Measurements from ENCODE around the gene TXNDC12. TPM values are rescaled to one million over a fixed set of nuclear protein-coding genes. Genes with fewer than 3 reads are reported as not detected.

Gene TXNDC12
- total RNA-seq, 1 experiment from 2014 or later, result 80.9 TPM

DNA sequence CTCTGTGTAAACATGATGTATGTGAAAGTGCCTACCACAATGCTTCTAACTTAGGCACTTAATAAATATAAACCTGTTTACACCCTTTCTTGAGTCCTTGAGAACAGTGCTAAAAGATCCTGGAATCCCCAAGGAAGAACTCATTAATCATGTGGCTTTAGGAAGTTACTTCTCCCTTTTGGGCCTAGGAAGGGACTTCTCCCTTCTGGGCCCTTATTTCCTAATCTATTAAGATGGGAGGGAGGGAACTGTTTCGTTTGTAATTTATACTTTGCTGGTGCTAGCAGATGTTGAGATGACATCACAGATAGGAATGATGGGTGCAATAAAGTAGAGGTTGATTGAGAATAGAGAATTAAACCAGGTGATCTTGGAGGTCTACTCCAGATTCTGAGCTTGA, 2.3 kb upstream of the TXNDC12 start (continued):
- TF ChIP-seq GTF2I (CRISPR knock-in tag; conservative IDR thresholded peaks at IDR 0.05) (no peak), JUN (CRISPR knock-in tag; IDR thresholded peaks at IDR 0.05) (no peak)
- TF ChIP-seq, protein P1, sequence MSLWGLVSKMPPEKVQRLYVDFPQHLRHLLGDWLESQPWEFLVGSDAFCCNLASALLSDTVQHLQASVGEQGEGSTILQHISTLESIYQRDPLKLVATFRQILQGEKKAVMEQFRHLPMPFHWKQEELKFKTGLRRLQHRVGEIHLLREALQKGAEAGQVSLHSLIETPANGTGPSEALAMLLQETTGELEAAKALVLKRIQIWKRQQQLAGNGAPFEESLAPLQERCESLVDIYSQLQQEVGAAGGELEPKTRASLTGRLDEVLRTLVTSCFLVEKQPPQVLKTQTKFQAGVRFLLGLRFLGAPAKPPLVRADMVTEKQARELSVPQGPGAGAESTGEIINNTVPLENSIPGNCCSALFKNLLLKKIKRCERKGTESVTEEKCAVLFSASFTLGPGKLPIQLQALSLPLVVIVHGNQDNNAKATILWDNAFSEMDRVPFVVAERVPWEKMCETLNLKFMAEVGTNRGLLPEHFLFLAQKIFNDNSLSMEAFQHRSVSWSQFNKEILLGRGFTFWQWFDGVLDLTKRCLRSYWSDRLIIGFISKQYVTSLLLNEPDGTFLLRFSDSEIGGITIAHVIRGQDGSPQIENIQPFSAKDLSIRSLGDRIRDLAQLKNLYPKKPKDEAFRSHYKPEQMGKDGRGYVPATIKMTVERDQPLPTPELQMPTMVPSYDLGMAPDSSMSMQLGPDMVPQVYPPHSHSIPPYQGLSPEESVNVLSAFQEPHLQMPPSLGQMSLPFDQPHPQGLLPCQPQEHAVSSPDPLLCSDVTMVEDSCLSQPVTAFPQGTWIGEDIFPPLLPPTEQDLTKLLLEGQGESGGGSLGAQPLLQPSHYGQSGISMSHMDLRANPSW (CRISPR knock-in tag; conservative IDR thresholded peaks at IDR 0.05; ENCODE audit: low read depth), result no peak

DNA sequence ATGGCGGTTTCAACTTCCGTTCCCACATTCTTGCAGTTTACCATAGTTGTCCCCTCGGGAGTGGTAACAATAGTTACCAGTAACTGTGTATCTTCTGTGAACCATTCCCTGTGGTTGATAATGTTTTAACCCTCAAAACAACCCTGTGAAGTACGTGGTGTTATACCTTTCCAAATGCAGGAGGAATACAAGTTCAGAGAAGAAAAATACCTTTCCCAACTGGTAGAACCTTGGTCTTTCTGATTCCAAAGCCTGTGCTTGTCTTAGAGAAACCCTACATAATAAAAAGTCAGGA, 1.9 kb upstream of the TXNDC12 start:
- POLR2A ChIA-PET, result interaction anchor here (1.0 to 2.3 kb wide), 2 partner anchors 20 to 347 kb away, joined by 4 to 10 read pairs; partner anchors contain the start of genes ORC1 and PRPF38A
- DNase-seq (ENCODE audit: low spot score), result no peak
- Mint-ChIP-seq H3K27ac (peak overlapping the region; percentile 99), H3K4me1 (peaks cover 33% of the 10 kb centered on the region), H3K27me3 (ENCODE audit: low read depth) (no peaks in the 10 kb centered on the region), H3K9me3 (no peaks in the 10 kb centered on the region), H3K4me3 (peak overlapping the region; percentile 97), H3K36me3 (peaks cover 32% of the 10 kb centered on the region)
- TF ChIP-seq JAZF1 (CRISPR knock-in tag; IDR thresholded peaks at IDR 0.05) (no peak), ZNF317 (CRISPR knock-in tag; IDR thresholded peaks at IDR 0.05; ENCODE audit: borderline replicate concordance, low read depth) (no peak), TCF7 (CRISPR knock-in tag; IDR thresholded peaks at IDR 0.05; ENCODE audit: low read depth) (no peak), KAT7 (CRISPR knock-in tag; IDR thresholded peaks at IDR 0.05; ENCODE audit: borderline replicate concordance) (no peak), TP53 (CRISPR knock-in tag; IDR thresholded peaks at IDR 0.05) (no peak), ATF1 (CRISPR knock-in tag; IDR thresholded peaks at IDR 0.05) (no peak), MXD4 (CRISPR knock-in tag; IDR thresholded peaks at IDR 0.05; ENCODE audit: borderline replicate concordance) (no peak), CREM (CRISPR knock-in tag; IDR thresholded peaks at IDR 0.05) (no peak), FOXJ3 (CRISPR knock-in tag; IDR thresholded peaks at IDR 0.05; ENCODE audit: borderline replicate concordance) (no peak)
- TF ChIP-seq, protein P2, sequence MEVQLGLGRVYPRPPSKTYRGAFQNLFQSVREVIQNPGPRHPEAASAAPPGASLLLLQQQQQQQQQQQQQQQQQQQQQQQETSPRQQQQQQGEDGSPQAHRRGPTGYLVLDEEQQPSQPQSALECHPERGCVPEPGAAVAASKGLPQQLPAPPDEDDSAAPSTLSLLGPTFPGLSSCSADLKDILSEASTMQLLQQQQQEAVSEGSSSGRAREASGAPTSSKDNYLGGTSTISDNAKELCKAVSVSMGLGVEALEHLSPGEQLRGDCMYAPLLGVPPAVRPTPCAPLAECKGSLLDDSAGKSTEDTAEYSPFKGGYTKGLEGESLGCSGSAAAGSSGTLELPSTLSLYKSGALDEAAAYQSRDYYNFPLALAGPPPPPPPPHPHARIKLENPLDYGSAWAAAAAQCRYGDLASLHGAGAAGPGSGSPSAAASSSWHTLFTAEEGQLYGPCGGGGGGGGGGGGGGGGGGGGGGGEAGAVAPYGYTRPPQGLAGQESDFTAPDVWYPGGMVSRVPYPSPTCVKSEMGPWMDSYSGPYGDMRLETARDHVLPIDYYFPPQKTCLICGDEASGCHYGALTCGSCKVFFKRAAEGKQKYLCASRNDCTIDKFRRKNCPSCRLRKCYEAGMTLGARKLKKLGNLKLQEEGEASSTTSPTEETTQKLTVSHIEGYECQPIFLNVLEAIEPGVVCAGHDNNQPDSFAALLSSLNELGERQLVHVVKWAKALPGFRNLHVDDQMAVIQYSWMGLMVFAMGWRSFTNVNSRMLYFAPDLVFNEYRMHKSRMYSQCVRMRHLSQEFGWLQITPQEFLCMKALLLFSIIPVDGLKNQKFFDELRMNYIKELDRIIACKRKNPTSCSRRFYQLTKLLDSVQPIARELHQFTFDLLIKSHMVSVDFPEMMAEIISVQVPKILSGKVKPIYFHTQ (CRISPR knock-in tag; IDR thresholded peaks at IDR 0.05), result no peak
- TF ChIP-seq, protein P3, sequence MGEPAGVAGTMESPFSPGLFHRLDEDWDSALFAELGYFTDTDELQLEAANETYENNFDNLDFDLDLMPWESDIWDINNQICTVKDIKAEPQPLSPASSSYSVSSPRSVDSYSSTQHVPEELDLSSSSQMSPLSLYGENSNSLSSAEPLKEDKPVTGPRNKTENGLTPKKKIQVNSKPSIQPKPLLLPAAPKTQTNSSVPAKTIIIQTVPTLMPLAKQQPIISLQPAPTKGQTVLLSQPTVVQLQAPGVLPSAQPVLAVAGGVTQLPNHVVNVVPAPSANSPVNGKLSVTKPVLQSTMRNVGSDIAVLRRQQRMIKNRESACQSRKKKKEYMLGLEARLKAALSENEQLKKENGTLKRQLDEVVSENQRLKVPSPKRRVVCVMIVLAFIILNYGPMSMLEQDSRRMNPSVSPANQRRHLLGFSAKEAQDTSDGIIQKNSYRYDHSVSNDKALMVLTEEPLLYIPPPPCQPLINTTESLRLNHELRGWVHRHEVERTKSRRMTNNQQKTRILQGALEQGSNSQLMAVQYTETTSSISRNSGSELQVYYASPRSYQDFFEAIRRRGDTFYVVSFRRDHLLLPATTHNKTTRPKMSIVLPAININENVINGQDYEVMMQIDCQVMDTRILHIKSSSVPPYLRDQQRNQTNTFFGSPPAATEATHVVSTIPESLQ (CRISPR knock-in tag; IDR thresholded peaks at IDR 0.05), result no peak
- TF ChIP-seq, protein P4, sequence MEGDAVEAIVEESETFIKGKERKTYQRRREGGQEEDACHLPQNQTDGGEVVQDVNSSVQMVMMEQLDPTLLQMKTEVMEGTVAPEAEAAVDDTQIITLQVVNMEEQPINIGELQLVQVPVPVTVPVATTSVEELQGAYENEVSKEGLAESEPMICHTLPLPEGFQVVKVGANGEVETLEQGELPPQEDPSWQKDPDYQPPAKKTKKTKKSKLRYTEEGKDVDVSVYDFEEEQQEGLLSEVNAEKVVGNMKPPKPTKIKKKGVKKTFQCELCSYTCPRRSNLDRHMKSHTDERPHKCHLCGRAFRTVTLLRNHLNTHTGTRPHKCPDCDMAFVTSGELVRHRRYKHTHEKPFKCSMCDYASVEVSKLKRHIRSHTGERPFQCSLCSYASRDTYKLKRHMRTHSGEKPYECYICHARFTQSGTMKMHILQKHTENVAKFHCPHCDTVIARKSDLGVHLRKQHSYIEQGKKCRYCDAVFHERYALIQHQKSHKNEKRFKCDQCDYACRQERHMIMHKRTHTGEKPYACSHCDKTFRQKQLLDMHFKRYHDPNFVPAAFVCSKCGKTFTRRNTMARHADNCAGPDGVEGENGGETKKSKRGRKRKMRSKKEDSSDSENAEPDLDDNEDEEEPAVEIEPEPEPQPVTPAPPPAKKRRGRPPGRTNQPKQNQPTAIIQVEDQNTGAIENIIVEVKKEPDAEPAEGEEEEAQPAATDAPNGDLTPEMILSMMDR (IDR thresholded peaks at IDR 0.05), result no peak
- TF ChIP-seq, protein P5, sequence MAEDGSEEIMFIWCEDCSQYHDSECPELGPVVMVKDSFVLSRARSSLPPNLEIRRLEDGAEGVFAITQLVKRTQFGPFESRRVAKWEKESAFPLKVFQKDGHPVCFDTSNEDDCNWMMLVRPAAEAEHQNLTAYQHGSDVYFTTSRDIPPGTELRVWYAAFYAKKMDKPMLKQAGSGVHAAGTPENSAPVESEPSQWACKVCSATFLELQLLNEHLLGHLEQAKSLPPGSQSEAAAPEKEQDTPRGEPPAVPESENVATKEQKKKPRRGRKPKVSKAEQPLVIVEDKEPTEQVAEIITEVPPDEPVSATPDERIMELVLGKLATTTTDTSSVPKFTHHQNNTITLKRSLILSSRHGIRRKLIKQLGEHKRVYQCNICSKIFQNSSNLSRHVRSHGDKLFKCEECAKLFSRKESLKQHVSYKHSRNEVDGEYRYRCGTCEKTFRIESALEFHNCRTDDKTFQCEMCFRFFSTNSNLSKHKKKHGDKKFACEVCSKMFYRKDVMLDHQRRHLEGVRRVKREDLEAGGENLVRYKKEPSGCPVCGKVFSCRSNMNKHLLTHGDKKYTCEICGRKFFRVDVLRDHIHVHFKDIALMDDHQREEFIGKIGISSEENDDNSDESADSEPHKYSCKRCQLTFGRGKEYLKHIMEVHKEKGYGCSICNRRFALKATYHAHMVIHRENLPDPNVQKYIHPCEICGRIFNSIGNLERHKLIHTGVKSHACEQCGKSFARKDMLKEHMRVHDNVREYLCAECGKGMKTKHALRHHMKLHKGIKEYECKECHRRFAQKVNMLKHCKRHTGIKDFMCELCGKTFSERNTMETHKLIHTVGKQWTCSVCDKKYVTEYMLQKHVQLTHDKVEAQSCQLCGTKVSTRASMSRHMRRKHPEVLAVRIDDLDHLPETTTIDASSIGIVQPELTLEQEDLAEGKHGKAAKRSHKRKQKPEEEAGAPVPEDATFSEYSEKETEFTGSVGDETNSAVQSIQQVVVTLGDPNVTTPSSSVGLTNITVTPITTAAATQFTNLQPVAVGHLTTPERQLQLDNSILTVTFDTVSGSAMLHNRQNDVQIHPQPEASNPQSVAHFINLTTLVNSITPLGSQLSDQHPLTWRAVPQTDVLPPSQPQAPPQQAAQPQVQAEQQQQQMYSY (CRISPR knock-in tag; IDR thresholded peaks at IDR 0.05), result no peak
- CTCF ChIA-PET, result interaction anchor here (2.6 kb wide), 1 partner anchor 292 kb away, joined by 12 read pairs; no protein-coding TSS in a partner anchor
- no peak for ATAC-seq

All from WTC11 (cell line).